NT2/D1 (cell line): ENCODE measurements around the gene SFTPB.

Experiments
- DNase-seq: peaks from one replicate; pipeline ENCODE4 v3.0.0-alpha.2; 2011; ENCODE audit warnings: low read depth, low spot score
- H3K27me3 ChIP-seq: 2 replicates; pipeline ENCODE4 v1.6.0; 2011; ENCODE audit warnings: mild to moderate bottlenecking; ENCODE audit not compliant: insufficient read length, insufficient read depth
- H3K36me3 ChIP-seq: 2 replicates; pipeline ENCODE4 v1.6.1; 2011; ENCODE audit warnings: mild to moderate bottlenecking, low read length, mixed read lengths; ENCODE audit not compliant: insufficient read depth, insufficient read length
- H3K4me1 ChIP-seq: 2 replicates; pipeline ENCODE4 v1.5.1; 2011; ENCODE audit not compliant: insufficient read depth, insufficient read length
- H3K4me3 ChIP-seq: 2 replicates; pipeline ENCODE4 v1.5.1; 2011; ENCODE audit warnings: low read depth; ENCODE audit not compliant: insufficient read length
- H3K9ac ChIP-seq: 2 replicates; pipeline ENCODE4 v1.6.0; 2011; ENCODE audit warnings: low read depth; ENCODE audit not compliant: insufficient read length
- H3K9me3 ChIP-seq: 2 replicates; pipeline ENCODE4 v1.5.1; 2011; ENCODE audit warnings: mild to moderate bottlenecking, low read length; ENCODE audit not compliant: insufficient read depth
- SUZ12 ChIP-seq: IDR thresholded peaks from 2 replicates; pipeline ENCODE4 v1.6.1; 2011; ENCODE audit not compliant: insufficient read length, insufficient read depth; ENCODE audit errors: extremely low read depth
- YY1 ChIP-seq: IDR thresholded peaks from 2 replicates; pipeline ENCODE4 v1.6.1; 2011; ENCODE audit not compliant: insufficient read length, insufficient read depth
- ZNF274 ChIP-seq: IDR thresholded peaks from 2 replicates; pipeline ENCODE4 v1.6.1; 2011; ENCODE audit warnings: mild to moderate bottlenecking, low read depth, low read length

SFTPB gene

GRCh38 chr2:85699325-85699724, 31.3 kb upstream of the SFTPB start:
- no peak for TF ChIP-seq SUZ12
- no peak for TF ChIP-seq ZNF274
- no peak for TF ChIP-seq YY1
- H3K9ac ChIP-seq: no peak overlapping the region
- DNase-seq: no peak
- no peak overlapping the region for H3K4me3 ChIP-seq
- no peaks in the 10 kb centered on the region; the same call in 1 of the 2 replicates for H3K9me3 ChIP-seq
- no peaks in the 10 kb centered on the region for H3K36me3 ChIP-seq
- peaks cover 8% of the 10 kb centered on the region for H3K4me1 ChIP-seq
- H3K27me3 ChIP-seq: no peaks in the 10 kb centered on the region

GRCh38 chr2:85698880-85699254, 30.9 kb upstream of the SFTPB start:
- H3K9ac ChIP-seq: no peak overlapping the region
- H3K27me3 ChIP-seq: no peaks in the 10 kb centered on the region
- no peak for DNase-seq
- no peaks in the 10 kb centered on the region; the same call in 1 of the 2 replicates for H3K9me3 ChIP-seq
- no peak overlapping the region for H3K4me3 ChIP-seq
- no peaks in the 10 kb centered on the region for H3K36me3 ChIP-seq
- peaks cover 9% of the 10 kb centered on the region for H3K4me1 ChIP-seq
- no peak for TF ChIP-seq ZNF274
- no peak for TF ChIP-seq SUZ12
- TF ChIP-seq YY1: no peak

GRCh38 chr2:85698184-85698879, 30.3 kb upstream of the SFTPB start:
- DNase-seq: no peak
- Histone ChIP-seq H3K9ac (no peak overlapping the region), H3K9me3 (no peaks in the 10 kb centered on the region; the same call in 1 of the 2 replicates), H3K4me1 (peaks cover 9% of the 10 kb centered on the region), H3K36me3 (no peaks in the 10 kb centered on the region), H3K27me3 (no peaks in the 10 kb centered on the region), H3K4me3 (no peak overlapping the region)
- TF ChIP-seq ZNF274: no peak
- no peak for TF ChIP-seq SUZ12
- no peak for TF ChIP-seq YY1

GRCh38 chr2:85697716-85698115, 29.7 kb upstream of the SFTPB start:
- TF ChIP-seq SUZ12: no peak
- Histone ChIP-seq H3K4me1 (peaks cover 9% of the 10 kb centered on the region), H3K27me3 (no peaks in the 10 kb centered on the region), H3K4me3 (no peak overlapping the region), H3K9me3 (no peaks in the 10 kb centered on the region; the same call in 1 of the 2 replicates), H3K36me3 (no peaks in the 10 kb centered on the region), H3K9ac (no peak overlapping the region)
- no peak for DNase-seq

GRCh38 chr2:85697096-85697495, 29.1 kb upstream of the SFTPB start:
- no peak for DNase-seq

GRCh38 chr2:85695691-85696668, 28.0 kb upstream of the SFTPB start:
- no peaks in the 10 kb centered on the region; the same call in 1 of the 2 replicates for H3K9me3 ChIP-seq
- H3K4me3 ChIP-seq: no peak overlapping the region
- no peak for DNase-seq
- TF ChIP-seq ZNF274 (no peak), YY1 (no peak), SUZ12 (no peak)
- H3K9ac ChIP-seq: no peak overlapping the region
- H3K4me1 ChIP-seq: peaks cover 6% of the 10 kb centered on the region
- H3K36me3 ChIP-seq: no peaks in the 10 kb centered on the region
- H3K27me3 ChIP-seq: no peaks in the 10 kb centered on the region

More at GRCh38 chr2:85697096-85697495, 29.1 kb upstream of the SFTPB start:
- no peak for TF ChIP-seq YY1
- no peak for TF ChIP-seq SUZ12
- no peak for TF ChIP-seq ZNF274
- H3K4me1 ChIP-seq: peaks cover 9% of the 10 kb centered on the region
- no peaks in the 10 kb centered on the region for H3K27me3 ChIP-seq
- H3K9me3 ChIP-seq: no peaks in the 10 kb centered on the region; the same call in 1 of the 2 replicates
- no peaks in the 10 kb centered on the region for H3K36me3 ChIP-seq
- no peak overlapping the region for H3K9ac ChIP-seq
- H3K4me3 ChIP-seq: no peak overlapping the region

- peaks cover 6% of the 10 kb centered on the region for H3K4me1 ChIP-seq
Observed at GRCh38 chr2:85695121-85695520, 27.1 kb upstream of the SFTPB start.

More at GRCh38 chr2:85695121-85695520, 27.1 kb upstream of the SFTPB start:
- Histone ChIP-seq H3K9me3 (no peaks in the 10 kb centered on the region; the same call in 1 of the 2 replicates), H3K27me3 (no peaks in the 10 kb centered on the region), H3K9ac (no peak overlapping the region), H3K4me3 (no peak overlapping the region), H3K36me3 (no peaks in the 10 kb centered on the region)
- DNase-seq: no peak
- TF ChIP-seq YY1 (no peak), SUZ12 (no peak)
